SK-N-SH (cell line): ENCODE measurements around the gene SLC6A20. TPM values are rescaled to one million over a fixed set of nuclear protein-coding genes. Genes with fewer than 3 reads are reported as not detected.
A peak's percentile ranks its signal among the peaks of the same experiment; 100 is the strongest.

Source experiments
- CTCF ChIA-PET: fragments of 300-600, 350-600 bp; formaldehyde crosslinking; extraction: SDS; loops from one replicate; lab custom pipeline; 2021; lab: Yijun Ruan, JAX
- POLR2A ChIA-PET: fragments of 350-600 bp; sonication (Branson Sonifier 250); formaldehyde crosslinking; extraction: SDS; loops from one replicate; lab custom pipeline; 2020; ENCODE audit warnings: antibody characterized with exemption, inconsistent platforms; lab: Yijun Ruan, JAX
- DNase-seq: peaks from one replicate; pipeline ENCODE4 v3.0.0; 2012
- H2AFZ ChIP-seq: fragments of 200-600 bp; sonication (generic); 2 replicates; pipeline ENCODE4 v1.8.1; 2016; ENCODE audit warnings: antibody characterized with exemption, mild to moderate bottlenecking, low read depth
- H3F3A ChIP-seq: fragments of 200-600 bp; sonication (generic); replicated peaks from 2 replicates; pipeline ENCODE3; 2016; ENCODE audit warnings: antibody characterized with exemption, mild to moderate bottlenecking; ENCODE audit not compliant: insufficient read depth
- H3K27ac ChIP-seq, 2 experiments: fragments of 200-500 bp in 1 of 2; fragments of 200-600 bp in 1 of 2; sonication (Bioruptor generic) in 1 of 2; sonication (generic), shearing (Covaris generic) in 1 of 2; 2 replicates each; pipeline versions ENCODE4 v1.5.1 to v1.6.1; 2014 to 2016; ENCODE audit warnings: low read depth in 2 of 2, inconsistent platforms in 1 of 2, low read length in 1 of 2, mild to moderate bottlenecking in 1 of 2, mixed read lengths in 1 of 2
- H3K27me3 ChIP-seq: fragments of 200-600 bp; sonication (generic), shearing (Covaris generic); 2 replicates; pipeline ENCODE4 v1.6.1; 2016; ENCODE audit warnings: mixed run types; ENCODE audit not compliant: insufficient read depth
- H3K36me3 ChIP-seq, 2 experiments: fragments of 200-500 bp in 1 of 2; fragments of 200-600 bp in 1 of 2; sonication (Bioruptor generic) in 1 of 2; sonication (generic) in 1 of 2; replicated peaks in 1 of 2; 2 replicates each; pipeline versions ENCODE3 to v1.5.1; 2014 to 2016; ENCODE audit warnings: low read length in 1 of 2, mild to moderate bottlenecking in 1 of 2; ENCODE audit not compliant: insufficient read depth in 2 of 2, control insufficient read depth in 1 of 2
- H3K4me1 ChIP-seq, 2 experiments: fragments of 200-500 bp in 1 of 2; fragments of 200-600 bp in 1 of 2; sonication (Bioruptor generic) in 1 of 2; sonication (generic), shearing (Covaris generic) in 1 of 2; 2 replicates each; pipeline versions ENCODE4 v1.5.1 to v1.6.1; 2014 to 2016; ENCODE audit warnings: low read depth in 1 of 2, low read length in 1 of 2, mixed run types in 1 of 2; ENCODE audit not compliant: insufficient read depth in 2 of 2, control insufficient read depth in 1 of 2
- H3K4me2 ChIP-seq: fragments of 200-600 bp; sonication (generic), shearing (Covaris generic); 2 replicates; pipeline ENCODE4 v1.6.1; 2017; ENCODE audit warnings: mixed run types
- H3K4me3 ChIP-seq, 2 experiments: fragments of 200-500 bp in 1 of 2; fragments of 200-600 bp in 1 of 2; sonication (Bioruptor generic) in 1 of 2; sonication (generic), shearing (Covaris generic) in 1 of 2; 2 replicates each; pipeline versions ENCODE4 v1.5.1 to v1.8.1; 2014 to 2016; ENCODE audit warnings: low read depth in 2 of 2, inconsistent platforms in 1 of 2, low read length in 1 of 2, mild to moderate bottlenecking in 1 of 2, mixed read lengths in 1 of 2, moderate library complexity in 1 of 2
- H3K79me2 ChIP-seq: fragments of 200-600 bp; sonication (generic); 2 replicates; pipeline ENCODE4 v1.8.1; 2017; ENCODE audit warnings: mild to moderate bottlenecking; ENCODE audit not compliant: insufficient read depth
- H3K9ac ChIP-seq: fragments of 200-600 bp; sonication (generic); 2 replicates; pipeline ENCODE4 v1.6.1; 2017; ENCODE audit warnings: mixed run types
- H3K9me2 ChIP-seq: fragments of 200-600 bp; sonication (generic); 2 replicates; pipeline ENCODE4 v1.6.1; 2017; ENCODE audit warnings: mixed run types
- H3K9me3 ChIP-seq: fragments of 200-600 bp; sonication (generic); 2 replicates; pipeline ENCODE4 v1.6.1; 2017; ENCODE audit warnings: mixed run types, mild to moderate bottlenecking, moderate library complexity
- H4K20me1 ChIP-seq: fragments of 200-600 bp; sonication (generic); 2 replicates; pipeline ENCODE4 v1.6.1; 2017; ENCODE audit warnings: mild to moderate bottlenecking, mixed run types; ENCODE audit not compliant: insufficient read depth
- CHD2 ChIP-seq: fragments of 150-350 bp; IDR thresholded peaks from 2 replicates; pipeline ENCODE4 v1.6.1; 2018; ENCODE audit warnings: low read length; ENCODE audit not compliant: partially characterized antibody
- ELF1 ChIP-seq: IDR thresholded peaks from 2 replicates; pipeline ENCODE4 v1.4.0; 2012
- EP300 ChIP-seq, 2 experiments: IDR thresholded peaks; 2 replicates each; pipeline versions ENCODE4 v1.4.0 to v1.6.1; 2012; ENCODE audit warnings: borderline replicate concordance in 1 of 2, low read depth in 1 of 2, low read length in 1 of 2
- FOXJ3 ChIP-seq: sonication (generic); formaldehyde crosslinking; IDR thresholded peaks from 2 replicates; pipeline ENCODE4 v1.5.1; 2020; ENCODE audit warnings: mild to moderate bottlenecking, missing genetic modification reagents
- FOXM1 ChIP-seq: IDR thresholded peaks from 2 replicates; pipeline ENCODE4 v1.4.0; 2012; ENCODE audit warnings: low read depth, mild to moderate bottlenecking
- GATA2 ChIP-seq: sonication (generic); formaldehyde crosslinking; IDR thresholded peaks from 2 replicates; pipeline ENCODE4 v1.5.0; 2020; ENCODE audit warnings: mild to moderate bottlenecking, missing genetic modification reagents
- JUND ChIP-seq: IDR thresholded peaks from 2 replicates; pipeline ENCODE4 v1.4.0; 2012
- MEF2A ChIP-seq: IDR thresholded peaks from 2 replicates; pipeline ENCODE4 v1.4.0; 2012; ENCODE audit warnings: low read depth, borderline replicate concordance
- MXI1 ChIP-seq: IDR thresholded peaks from 2 replicates; pipeline ENCODE4 v1.6.1; 2012; ENCODE audit warnings: mild to moderate bottlenecking, low read depth, low read length, improper control_type of control experiment
- NFIC ChIP-seq: IDR thresholded peaks from 2 replicates; pipeline ENCODE4 v1.4.0; 2012; ENCODE audit warnings: borderline replicate concordance
- NRF1 ChIP-seq: IDR thresholded peaks from 2 replicates; pipeline ENCODE4 v1.6.1; 2012; ENCODE audit warnings: low read depth, mild to moderate bottlenecking, low read length
- POLR2AphosphoS5 ChIP-seq: IDR thresholded peaks from 2 replicates; pipeline ENCODE4 v1.6.1; 2012; ENCODE audit warnings: low read depth, low read length
- RAD21 ChIP-seq: IDR thresholded peaks from 2 replicates; pipeline ENCODE4 v1.6.1; 2012; ENCODE audit warnings: mild to moderate bottlenecking, low read length
- RFX5 ChIP-seq: IDR thresholded peaks from 2 replicates; pipeline ENCODE4 v1.6.1; 2012; ENCODE audit warnings: mild to moderate bottlenecking, improper control_type of control experiment, low read length
- SIN3A ChIP-seq: IDR thresholded peaks from 2 replicates; pipeline ENCODE4 v1.6.1; 2012; ENCODE audit warnings: low read depth, mild to moderate bottlenecking, low read length, moderate library complexity, borderline replicate concordance
- TCF12 ChIP-seq: IDR thresholded peaks from 2 replicates; pipeline ENCODE4 v1.4.0; 2012
- TEAD4 ChIP-seq: IDR thresholded peaks from 2 replicates; pipeline ENCODE4 v1.4.0; 2012; ENCODE audit warnings: mild to moderate bottlenecking, borderline replicate concordance; ENCODE audit not compliant: insufficient read depth
- YY1 ChIP-seq: IDR thresholded peaks from 2 replicates; pipeline ENCODE4 v1.4.0; 2012; ENCODE audit warnings: low read depth, mild to moderate bottlenecking
- WGBS: methylation state at CpG from one replicate; pipeline ENCODE4 v1.1.6; 2017; ENCODE audit warnings: low lambda C conversion rate; 5-methylcytosine and 5-hydroxymethylcytosine counted together
- polyA plus RNA-seq, 3 experiments: library from polyadenylated mRNA; depleted of rRNA; stranded (reverse); fragments of >200 nt; gene quantifications; 2 replicates each; pipeline ENCODE4 v1.2.3, GENCODE V29; 2012
- TF ChIP-seq, protein P1 (sequence below): IDR thresholded peaks from 2 replicates; pipeline ENCODE4; 2012
- TF ChIP-seq, protein P2 (sequence below): fragments of 200-600 bp; sonication (generic); IDR thresholded peaks from 2 replicates; pipeline ENCODE4 v1.6.1; 2017; ENCODE audit warnings: antibody characterized with exemption, mild to moderate bottlenecking, moderate library complexity

SLC6A20 gene
- polyA plus RNA-seq, 1 of the 3 experiments (the other 2 are of a cell fraction), result not detected

DNA sequence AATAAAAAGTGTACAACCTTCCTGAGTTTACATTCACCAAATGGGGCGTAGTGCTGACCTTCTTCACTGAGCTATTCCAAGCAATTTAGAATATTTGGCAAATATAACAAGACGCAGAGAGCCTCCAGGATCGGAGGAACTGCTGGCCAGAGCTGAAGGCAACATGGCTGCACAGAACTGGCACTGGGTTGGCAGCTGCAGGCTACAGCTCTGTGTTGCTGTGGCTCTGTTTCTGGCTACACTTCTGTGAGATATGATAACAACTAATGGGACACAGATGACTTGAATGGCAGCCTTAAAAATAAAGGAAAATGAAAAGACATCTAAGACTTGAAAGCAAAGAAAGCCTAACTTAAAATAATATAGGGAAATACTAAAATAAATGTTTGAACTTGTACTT is 10.8 kb upstream of the SLC6A20 start (continued):
- TF ChIP-seq FOXJ3 (CRISPR knock-in tag) (no peak), GATA2 (CRISPR knock-in tag) (peak; percentile 70; the same call in 1 of the 2 replicates), ELF1 (no peak)

DNA sequence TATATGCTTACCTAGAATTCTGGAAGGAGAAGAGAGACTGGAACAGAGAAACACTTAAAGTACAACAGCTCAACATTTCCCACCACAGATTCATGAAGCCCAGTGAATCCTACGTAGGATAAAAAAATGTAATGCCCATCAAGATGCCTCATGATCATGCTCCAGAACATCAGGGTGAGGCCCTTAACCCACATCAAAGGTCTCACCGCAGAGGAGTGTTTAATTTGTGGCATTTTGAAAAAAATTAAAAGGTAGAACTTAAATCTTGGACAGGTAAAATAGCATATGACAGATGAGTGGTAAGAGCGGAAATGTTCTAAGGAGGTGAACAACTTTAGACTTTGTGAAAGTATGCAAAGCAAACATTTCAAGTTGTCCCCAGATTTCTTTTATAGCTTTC is 9.7 kb upstream of the SLC6A20 start:
- Histone ChIP-seq H3K4me2 (no peak overlapping the region), H3K9ac (no peak overlapping the region), H4K20me1 (no peaks in the 10 kb centered on the region), H3K9me3 (no peaks in the 10 kb centered on the region), H3K4me3 (no peak overlapping the region), H2AFZ (no peak overlapping the region), H3F3A (no peaks in the 10 kb centered on the region), H3K36me3 (no peaks in the 10 kb centered on the region), H3K79me2 (no peaks in the 10 kb centered on the region)
- TF ChIP-seq SIN3A (no peak), POLR2AphosphoS5 (no peak), TEAD4 (no peak), FOXM1 (no peak), MXI1 (no peak), EP300 (IDR thresholded peaks at IDR 0.05; ENCODE audit: borderline replicate concordance in 1 of 2, low read depth in 1 of 2, low read length in 1 of 2) (no peak), RFX5 (no peak), NRF1 (no peak), RAD21 (no peak), GATA2 (CRISPR knock-in tag) (no peak), FOXJ3 (CRISPR knock-in tag) (no peak), ELF1 (no peak), CHD2 (no peak), JUND (no peak), NFIC (no peak), MEF2A (no peak), TCF12 (no peak), YY1 (no peak)
- TF ChIP-seq, protein P1, sequence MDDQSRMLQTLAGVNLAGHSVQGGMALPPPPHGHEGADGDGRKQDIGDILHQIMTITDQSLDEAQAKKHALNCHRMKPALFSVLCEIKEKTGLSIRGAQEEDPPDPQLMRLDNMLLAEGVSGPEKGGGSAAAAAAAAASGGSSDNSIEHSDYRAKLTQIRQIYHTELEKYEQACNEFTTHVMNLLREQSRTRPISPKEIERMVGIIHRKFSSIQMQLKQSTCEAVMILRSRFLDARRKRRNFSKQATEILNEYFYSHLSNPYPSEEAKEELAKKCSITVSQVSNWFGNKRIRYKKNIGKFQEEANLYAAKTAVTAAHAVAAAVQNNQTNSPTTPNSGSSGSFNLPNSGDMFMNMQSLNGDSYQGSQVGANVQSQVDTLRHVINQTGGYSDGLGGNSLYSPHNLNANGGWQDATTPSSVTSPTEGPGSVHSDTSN, result no peak
- TF ChIP-seq, protein P2, sequence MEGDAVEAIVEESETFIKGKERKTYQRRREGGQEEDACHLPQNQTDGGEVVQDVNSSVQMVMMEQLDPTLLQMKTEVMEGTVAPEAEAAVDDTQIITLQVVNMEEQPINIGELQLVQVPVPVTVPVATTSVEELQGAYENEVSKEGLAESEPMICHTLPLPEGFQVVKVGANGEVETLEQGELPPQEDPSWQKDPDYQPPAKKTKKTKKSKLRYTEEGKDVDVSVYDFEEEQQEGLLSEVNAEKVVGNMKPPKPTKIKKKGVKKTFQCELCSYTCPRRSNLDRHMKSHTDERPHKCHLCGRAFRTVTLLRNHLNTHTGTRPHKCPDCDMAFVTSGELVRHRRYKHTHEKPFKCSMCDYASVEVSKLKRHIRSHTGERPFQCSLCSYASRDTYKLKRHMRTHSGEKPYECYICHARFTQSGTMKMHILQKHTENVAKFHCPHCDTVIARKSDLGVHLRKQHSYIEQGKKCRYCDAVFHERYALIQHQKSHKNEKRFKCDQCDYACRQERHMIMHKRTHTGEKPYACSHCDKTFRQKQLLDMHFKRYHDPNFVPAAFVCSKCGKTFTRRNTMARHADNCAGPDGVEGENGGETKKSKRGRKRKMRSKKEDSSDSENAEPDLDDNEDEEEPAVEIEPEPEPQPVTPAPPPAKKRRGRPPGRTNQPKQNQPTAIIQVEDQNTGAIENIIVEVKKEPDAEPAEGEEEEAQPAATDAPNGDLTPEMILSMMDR, result no peak
- TF ChIP-seq, all 33 proteins: peak for 0
- Histone ChIP-seq H3K27ac (no peak overlapping the region), H3K4me1 (peaks cover 0 to 12% of the 10 kb centered on the region in 2 experiments; a peak in 2 of 4 replicates), H3K9me2 (no peaks in the 10 kb centered on the region), H3K27me3 (no peaks in the 10 kb centered on the region)
- ChIA-PET POLR2A (no interaction called here), CTCF (interaction anchor here (0.8 to 2.1 kb wide), 3 partner anchors 45 to 207 kb away, joined by 3 to 7 read pairs (median 3); no protein-coding TSS in a partner anchor)
- WGBS, result 88% methylated on average over 3 of the region's 3 CpGs
- DNase-seq, result no peak
